OCI-M2 (cell line): ENCODE data around the gene UGT1A6.

Experiments used
- DNase-seq: peaks from one replicate; lab custom pipeline; 2025; ENCODE audit not compliant: unreplicated experiment; lab: John Stamatoyannopoulos, UW

UGT1A6 gene

DNA sequence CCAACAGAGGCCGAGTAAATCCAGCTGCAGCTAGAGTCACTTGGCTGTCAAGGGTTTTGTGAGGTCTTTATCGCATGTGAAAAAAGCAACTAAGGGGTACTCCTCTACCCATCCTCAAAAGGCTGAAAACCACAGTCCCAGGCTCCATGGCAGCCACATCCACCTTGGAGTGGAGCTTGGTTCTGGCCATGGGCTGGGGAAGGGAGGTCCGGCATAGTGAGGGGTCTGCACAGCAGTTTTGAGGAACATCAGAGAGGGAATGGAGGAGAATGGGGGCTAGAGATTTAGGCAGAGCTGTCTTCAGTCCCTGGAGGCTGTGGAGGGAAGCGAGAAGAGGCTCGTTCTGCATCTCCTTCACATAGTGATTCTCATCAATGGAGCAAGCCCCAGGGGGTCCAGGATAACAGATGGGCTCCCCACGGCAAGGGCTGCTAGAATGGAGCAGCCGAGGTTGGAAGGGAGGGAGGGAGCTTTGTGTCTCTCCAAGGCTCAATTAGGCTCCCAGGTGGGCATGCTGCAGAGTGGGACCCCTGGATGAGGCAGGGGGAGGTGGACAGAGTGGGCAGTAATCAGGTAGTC, 106.5 kb downstream of the UGT1A6 start:
- DNase-seq: no peak

DNA sequence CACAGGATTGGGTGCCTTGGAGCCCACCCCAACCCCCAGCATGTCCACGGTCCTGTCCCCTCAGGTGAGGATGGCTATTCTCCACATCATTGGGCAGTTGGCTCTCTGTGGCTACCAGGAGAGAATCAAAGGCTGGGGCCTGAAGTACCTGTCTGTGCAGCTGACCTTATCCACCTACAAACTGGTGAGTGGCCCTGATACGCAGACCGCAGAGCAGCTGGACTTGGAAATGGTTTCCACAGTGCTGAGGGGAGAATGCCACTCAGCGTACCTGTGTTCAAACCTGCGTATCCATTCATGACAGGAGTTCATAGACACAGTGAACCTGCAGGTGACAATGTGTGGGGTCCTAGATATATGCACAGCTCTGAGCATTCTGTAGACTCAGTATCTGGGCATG, 107.0 kb downstream of the UGT1A6 start:
- no peak for DNase-seq

DNA sequence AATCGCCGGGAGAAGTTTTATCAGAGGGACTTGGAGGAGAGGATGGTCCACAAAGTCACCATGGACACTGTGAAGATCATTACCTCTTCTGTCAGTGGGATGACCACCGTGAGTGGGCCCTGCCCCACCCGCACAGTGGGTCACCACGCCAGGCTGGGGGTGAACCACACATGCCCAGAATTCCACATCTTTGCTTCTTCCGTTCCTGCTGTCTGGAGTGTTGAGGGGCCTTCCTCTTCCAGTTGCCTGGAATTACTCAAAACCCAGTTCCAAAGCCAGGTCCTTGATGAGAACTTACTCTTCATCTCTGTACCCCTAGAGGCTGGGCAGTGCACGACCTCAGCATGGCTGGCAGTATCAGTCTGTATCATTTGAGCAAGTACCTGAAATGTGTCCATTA, 107.5 kb downstream of the UGT1A6 start:
- no peak for DNase-seq

DNA sequence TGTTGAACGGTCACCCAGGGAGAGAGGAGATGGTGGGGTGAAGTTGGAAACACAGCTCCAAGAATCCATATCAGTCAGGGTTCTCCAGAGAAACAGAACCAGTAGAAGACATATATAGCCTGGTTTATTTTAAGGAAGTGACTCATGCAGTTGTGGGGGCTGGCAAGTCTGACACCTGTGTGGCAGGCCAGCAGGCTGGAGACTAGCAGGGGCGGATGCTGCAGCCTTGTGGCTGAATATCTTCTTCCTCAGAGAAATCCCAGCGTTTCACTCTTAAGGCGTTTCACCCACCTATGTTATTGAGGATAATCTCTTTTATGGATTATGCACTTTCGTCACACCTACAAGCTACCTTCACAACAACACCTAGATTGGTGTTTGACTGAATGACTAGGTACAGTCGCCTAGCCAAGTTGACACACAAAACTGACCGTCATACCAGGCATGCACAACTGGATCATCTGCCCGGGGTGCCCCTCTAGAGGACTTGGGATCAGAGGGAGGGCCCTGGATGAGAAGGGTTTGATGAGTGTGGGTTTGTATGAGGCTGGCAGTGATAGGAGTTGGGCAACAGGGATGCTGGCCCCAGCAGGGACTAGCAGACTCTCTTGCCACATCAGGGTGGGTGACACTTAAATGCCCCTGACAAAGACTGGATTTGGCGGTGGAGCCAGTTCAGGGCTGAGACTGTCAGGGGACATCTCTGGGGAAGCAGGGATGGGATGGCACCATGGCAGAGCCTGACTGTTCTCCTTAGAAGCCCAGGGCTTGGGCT, 108.9 kb downstream of the UGT1A6 start:
- DNase-seq: no peak

DNA sequence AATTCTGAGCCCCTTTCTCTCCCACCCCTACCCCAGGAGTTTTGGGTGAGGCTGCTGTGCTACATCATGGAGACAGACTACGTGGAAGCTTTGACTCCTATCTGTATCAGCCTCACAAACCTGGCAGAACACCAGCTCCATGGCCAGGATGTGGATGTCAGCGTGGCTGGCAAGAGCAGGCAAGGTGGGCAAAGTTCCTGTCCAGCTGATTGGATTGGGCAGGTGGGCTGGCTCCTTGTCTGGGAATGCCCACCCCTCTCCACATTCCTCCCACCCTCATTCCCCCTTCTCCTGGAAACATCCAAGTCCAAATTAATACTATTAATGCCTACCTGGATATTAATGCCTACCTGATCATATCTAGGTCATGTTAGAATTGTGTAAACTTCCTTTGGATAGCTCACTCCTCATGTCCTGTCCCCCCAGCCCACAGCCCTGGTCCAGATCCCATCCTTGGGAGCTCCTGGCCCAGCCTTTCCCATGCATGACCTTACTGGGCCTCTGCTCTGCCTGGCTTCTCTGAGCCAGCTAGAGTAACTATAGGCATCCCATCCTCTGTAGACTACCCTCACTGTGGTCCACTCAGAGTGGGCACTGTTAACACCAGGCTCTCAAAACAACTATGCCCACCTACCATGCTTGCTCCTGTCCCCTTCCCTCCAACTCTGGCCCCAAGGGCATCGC, 109.6 kb downstream of the UGT1A6 start:
- no peak for DNase-seq

DNA sequence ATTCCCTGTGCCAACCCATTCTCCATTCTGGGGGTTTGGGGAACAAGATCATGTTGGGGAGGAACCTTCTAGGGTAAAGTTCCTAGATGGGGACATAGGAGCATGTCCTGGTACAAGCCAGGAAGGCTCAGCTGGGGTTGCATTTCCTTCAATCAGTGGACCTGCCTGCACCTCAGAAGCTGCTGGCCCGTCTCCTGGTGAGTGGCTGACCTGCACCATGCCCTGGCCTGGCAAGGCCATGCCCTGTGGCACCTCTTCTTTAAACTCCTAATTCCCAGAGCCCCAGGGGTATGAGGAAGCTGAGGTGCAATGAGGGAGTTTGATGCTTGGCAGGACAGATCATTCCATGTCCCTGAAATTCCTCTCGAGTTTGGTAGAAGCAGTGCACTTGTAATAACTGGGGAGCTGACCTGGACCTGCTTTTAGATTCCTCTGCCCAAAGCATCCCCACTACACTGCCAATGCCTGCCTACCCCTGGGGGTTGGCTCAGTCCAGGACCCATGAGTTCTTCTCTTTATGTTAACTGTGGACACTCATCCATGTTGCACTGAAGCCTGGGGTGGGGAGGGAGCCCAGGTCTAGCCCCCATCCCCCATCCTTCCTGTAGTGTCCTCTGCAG, 110.7 kb downstream of the UGT1A6 start:
- DNase-seq: no peak

DNA sequence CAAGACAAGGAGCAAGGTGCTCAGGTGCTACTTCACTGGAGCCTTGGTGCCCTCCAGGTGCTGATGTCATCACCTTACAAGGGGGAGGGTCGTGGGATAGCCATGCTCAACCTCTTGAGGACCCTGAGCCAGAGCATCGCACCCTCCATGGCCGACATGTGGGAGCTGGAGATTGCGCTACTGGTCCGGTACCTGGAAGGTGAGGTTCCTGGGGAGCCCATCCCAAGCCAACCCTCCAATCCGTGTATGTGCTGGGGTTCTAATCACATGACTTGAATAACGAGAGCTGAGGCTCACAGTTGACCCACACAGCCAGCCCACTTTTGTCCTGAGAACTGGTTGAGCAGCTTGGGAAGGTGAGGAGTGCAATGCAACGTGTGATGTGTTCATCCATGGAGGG, 111.3 kb downstream of the UGT1A6 start:
- no peak for DNase-seq

DNA sequence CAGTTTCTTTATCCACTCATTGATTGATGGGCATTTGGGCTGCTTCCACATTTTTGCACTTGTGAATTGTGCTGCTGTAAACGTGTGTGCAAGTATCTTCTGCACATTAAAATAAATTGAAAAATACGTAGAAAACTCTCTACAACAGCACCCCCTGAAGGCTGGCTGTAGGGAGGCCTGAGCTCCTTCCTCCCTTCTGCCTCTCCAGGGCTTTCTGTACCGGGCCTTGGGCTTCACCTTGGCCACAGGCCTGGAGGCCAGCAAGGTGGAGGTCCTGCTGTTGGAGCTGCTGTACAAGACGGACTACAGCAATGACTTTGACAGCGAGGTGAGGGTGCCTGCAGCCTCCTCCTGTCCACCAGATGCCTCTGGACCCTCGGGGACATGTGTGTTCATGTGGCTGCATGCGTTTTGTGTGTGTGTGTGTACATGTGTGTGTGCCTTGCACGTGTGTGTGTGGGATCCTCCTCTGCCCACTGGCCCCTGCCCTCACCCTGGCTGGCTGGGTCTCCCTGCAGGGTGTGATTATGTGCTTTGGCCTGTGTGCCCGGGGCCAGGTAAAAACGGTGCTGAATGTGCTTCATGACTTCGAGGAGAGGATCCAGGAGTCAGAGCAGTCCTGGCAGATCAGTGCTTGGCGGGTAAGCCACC, 114.7 kb downstream of the UGT1A6 start:
- DNase-seq: no peak

DNA sequence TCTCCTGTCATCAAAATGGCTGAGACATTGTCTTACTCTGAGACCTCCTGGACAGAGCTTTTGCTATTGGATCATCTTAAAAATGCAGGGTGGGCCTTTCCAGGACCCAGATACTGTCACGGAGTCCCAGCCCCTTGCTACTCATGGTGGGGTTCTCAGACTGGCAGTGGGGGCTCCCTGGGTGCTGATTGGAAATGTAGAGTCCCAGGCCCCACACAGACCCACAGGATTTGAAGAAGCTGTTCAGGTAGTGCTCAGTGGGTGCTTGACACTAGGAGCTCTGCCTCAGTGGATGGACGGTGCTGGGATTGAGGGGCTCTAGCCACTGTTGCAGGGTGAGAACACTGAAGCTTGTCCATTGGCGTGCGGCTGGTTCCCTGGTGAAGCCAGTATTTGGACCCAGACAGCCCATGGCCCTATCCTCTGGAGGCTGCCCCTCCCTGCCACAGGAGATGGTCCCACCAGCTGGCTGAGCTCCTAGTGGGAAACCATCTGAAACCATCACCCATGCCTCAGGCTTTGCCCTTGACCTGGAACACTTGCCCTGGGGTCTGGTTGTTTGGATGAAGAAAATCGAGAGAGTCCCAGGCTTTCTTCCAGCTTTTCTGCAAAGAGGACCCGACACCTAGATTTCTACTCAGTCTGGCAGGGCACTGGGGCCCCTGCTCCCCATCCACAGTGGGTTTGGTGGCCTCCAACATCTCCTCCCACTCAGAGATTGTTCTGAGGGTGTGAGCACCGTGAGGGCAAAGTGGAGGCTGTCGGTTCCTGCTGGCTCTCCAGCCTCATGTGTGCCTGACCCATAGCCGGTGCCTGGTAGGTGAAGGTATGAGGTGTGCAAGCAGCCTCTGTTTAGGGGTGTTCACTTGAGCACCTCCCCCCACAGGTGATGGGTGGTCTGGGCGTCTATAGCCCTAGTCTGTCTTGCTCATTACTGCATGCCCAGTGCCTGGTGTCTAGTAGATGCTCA, 115.6 kb downstream of the UGT1A6 start:
- DNase-seq: no peak

DNA sequence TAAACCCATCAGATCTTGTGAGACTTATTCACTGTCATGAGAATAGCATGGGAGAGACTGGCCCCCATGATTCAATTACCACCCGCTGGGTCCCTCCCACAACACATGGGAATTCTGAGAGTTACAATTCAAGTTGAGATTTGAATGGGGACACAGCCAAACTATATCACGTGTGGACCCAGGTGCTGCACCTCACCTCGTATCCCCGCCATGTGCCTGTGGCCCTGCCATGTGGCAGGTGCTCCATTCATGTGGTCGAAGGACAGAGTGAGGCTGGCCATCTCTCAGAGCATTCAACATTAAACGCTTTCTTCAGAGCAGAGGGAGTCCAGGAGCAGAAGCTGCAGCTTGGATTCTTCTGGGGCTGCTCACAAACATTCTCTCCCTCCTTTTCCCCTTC, 117.7 kb downstream of the UGT1A6 start:
- no peak for DNase-seq

DNA sequence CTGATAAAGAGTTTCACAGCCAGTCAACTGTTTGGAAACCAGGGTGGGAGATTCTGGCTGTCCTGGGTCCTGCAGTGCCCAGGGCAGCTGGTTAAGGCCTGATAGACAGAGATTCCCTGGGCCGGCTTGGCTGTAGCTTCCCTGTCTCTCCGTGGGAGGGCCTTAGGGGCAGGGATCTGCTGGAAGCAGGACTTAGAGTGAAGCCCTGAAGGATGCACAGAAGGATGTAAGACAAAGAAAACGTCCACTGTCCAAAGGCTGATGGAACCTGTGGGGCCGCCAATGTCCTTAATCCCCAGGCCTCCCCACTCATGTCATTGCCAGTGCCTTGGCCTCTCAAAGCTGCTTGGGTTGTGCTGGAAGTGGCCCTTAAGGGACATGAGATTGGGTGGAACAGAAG, 118.4 kb downstream of the UGT1A6 start:
- no peak for DNase-seq

DNA sequence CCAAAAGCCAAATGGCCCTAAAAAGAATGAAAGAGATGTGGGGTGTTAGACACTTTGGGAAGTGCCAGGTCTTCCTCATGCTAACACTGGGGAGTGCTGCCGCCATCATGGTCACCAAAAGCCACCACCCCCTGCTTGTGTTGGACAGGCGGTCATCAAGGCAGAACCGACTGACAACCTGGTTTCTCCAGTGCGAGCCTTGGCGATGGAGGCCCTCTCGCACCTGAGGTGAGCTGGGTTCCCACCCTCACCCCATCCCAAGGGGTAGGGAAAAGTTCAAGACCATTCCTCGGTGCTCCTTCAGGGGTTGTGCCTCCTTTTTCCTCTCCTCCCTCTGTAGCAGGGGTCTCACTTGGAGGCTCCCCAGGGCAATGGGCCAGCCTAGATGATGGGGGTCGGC, 119.0 kb downstream of the UGT1A6 start:
- DNase-seq: no peak

DNA sequence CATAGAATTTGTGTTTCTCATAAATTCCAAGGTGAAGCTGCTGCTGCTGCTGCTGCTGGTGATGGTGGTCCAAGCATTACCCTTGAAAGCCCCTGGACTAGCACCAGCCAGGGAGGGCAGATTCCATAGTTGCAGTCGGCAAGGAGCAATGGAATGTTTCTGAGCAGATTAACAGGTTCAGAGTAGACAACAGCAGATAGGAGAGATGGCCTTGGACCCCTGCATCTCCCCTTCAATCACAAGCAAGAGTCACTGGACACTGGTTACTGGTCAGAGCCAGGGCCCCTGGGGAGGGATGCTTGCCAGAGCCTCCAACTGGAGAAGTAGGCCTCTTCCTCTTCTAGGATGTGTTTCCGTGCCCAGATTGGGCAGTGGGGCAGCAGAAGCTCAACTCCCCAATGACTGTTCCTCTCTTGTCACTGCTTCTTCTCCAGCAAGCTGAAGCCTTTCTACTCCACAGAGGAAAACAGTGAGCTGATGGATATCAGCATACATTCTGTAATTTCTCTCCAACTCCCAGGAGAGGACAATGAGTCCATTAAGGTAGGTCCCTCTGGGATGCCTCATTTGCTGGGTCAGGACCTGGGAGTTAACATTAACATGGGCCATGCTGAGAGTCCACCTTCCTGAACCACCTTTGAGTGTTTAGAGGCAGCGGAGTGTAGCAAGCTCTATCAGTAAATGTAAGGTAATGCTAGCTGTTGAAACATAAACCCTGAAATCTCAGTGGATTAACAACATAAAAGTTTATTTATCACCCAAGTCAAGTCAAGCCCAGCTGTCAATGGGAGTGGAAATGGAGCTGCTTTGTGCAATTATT, 120.8 kb downstream of the UGT1A6 start:
- DNase-seq: no peak

DNA sequence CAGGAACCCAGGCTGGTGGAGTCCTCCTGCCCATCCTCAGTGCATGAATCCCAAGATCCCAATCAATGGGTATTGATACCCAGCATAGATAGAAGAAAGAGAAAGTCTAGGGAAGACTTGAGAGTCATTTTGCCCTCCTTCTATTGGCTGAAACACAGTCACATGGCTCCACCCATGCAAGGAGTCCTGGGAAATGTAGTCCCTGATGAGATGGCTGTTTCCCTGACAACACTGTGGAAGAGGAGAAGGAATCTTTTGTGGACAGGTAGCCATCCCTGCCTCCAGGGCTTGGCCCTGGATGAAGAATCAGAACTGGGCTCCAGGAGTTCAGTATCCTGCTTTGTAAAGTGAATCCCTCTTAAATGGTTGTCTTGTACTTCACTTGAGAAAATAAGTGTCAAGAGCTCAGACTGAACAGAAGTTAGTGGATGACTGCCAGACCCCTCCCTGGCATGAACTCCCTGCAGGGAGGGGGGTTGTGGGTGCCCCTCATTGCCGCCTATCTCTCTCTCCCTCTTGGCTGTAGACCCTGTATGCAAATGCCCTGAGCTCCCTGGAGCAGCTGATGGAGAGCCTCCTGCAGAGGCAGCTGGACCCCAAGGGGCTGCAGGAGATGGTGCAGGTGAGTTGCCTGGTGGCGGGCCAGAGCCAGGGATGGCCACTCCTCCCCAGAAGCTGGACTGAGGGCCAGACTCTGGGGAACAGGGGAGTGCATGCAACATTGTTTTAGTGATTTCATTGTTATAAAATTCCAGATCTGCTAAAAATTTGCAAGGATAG, 121.6 kb downstream of the UGT1A6 start:
- DNase-seq: no peak

DNA sequence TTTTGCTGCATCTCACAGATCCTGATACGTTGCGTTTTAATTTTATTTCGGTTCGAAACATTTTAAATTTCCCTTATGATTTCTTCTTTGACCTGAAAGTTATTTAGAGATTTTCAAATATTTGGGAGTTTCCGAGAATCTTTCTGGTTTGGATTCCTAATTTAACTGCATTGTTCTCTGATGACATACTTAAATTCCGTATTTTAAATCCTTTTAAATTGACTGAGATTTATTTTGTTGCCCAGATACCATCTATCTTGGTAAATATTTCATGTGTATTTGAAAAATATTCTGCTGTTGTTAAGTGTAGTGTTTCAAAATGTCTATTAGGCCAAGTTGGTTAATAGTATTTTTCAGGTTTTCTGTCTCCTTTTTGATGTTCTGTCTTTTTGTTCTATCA, 123.2 kb downstream of the UGT1A6 start:
- no peak for DNase-seq

DNA sequence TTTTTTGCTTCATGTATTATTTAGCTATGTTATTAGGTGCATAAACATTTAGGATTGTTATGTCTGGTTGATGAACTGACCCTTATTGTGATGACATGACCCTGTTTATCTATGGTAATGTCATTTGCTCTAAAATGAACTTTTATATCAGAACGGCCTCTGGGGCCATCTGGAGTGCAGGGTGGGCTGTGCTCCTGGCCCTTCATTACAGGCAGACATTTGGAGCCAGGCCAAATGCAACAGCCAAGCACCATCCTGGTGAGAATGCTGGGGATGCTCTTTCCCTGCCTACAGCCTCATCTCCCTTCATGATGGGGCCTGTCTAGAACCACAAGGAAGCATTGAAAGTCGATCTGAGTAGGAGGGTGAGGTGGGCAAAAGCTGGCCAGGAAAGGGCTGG, 123.6 kb downstream of the UGT1A6 start:
- DNase-seq: no peak

DNA sequence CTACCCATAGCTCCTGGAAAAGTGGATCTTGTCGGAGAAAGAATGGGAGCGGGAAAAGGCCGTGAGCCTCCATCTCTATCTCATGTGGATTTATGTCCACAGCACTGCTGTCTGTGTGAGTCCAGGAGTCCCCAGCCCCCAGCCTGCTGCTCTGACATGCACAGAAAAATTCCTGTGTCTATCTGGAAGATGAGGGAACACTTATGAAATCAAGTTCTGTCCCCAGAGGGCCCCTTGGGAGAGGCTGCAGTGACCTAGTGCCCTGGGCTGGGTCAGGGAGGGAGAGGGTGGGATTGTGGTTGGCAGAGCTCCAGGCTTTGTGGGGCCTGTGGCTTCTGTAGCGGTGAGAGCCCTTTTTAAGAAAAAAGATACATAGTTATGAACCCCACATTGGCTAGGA, 124.1 kb downstream of the UGT1A6 start:
- no peak for DNase-seq

DNA sequence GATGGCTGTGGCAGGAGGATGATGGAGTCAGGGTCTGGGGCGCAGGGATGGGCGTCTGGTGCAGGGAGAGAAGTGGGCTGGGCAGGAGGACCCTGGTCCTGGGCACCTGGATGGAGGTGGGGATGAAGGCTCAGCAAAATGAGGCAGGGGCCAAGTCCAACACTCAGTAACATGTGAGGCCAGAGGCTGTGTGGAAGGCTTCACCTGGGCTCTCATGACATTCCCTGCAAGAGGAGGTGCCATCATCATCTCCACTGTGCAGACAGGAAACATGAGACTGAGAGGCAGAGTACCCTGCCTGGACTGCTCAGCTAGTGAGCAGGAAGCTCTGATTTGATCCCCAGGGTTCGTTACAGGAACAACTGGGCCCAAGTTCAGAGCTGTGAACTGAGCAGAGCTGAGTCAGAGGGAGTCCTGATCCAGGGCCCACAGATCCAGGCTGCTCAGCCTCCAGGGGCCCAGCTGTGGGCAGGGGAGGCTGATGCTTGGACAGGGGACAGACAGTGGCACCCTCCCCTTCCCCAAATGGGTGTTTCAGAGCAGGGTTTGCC, 124.7 kb downstream of the UGT1A6 start:
- DNase-seq: no peak
